Endodermal cell (in vitro differentiated cells): Measurements from ENCODE around the gene RAB25. TPM values are rescaled to one million over a fixed set of nuclear protein-coding genes. Genes with fewer than 3 reads are reported as not detected.
A peak's percentile ranks its signal among the peaks of the same experiment; 100 is the strongest.

Experiments
- DNase-seq: peaks from one replicate; pipeline ENCODE4 v3.0.0-alpha.2; 2017
- H3K27ac ChIP-seq: 2 replicates; pipeline ENCODE4 v1.5.1; 2013; ENCODE audit warnings: mild to moderate bottlenecking, low read depth, low read length, moderate library complexity
- H3K27me3 ChIP-seq: 2 replicates; pipeline ENCODE4 v1.6.1; 2013; ENCODE audit warnings: mild to moderate bottlenecking, low read length, moderate library complexity; ENCODE audit not compliant: insufficient read depth, control insufficient read depth, poor library complexity, severe bottlenecking
- H3K36me3 ChIP-seq: 2 replicates; pipeline ENCODE4 v1.7.0; 2013; ENCODE audit warnings: mild to moderate bottlenecking, low read length, moderate library complexity; ENCODE audit not compliant: control insufficient read depth, insufficient read depth
- H3K4me1 ChIP-seq: one replicate; pipeline ENCODE4 v1.7.0; 2013; ENCODE audit warnings: low read length; ENCODE audit not compliant: control insufficient read depth, insufficient read depth
- H3K4me3 ChIP-seq: 2 replicates; pipeline ENCODE4 v1.5.1; 2013; ENCODE audit warnings: mild to moderate bottlenecking, low read length, moderate library complexity
- H3K9ac ChIP-seq: 2 replicates; pipeline ENCODE4 v1.6.1; 2013; ENCODE audit warnings: mild to moderate bottlenecking, low read length, moderate library complexity; ENCODE audit not compliant: poor library complexity, severe bottlenecking; ENCODE audit errors: extremely low read depth
- H3K9me3 ChIP-seq: 2 replicates; pipeline ENCODE4 v1.6.1; 2013; ENCODE audit warnings: mild to moderate bottlenecking, low read length, moderate library complexity; ENCODE audit not compliant: control insufficient read depth
- H3K27ac Mint-ChIP-seq: 2 replicates; pipeline ENCODE4 v1.8.0; 2020; ENCODE audit warnings: mixed read lengths
- H3K27me3 Mint-ChIP-seq: 2 replicates; pipeline ENCODE4 v1.8.0; 2021; ENCODE audit warnings: mild to moderate bottlenecking, mixed read lengths; ENCODE audit not compliant: insufficient read depth
- H3K36me3 Mint-ChIP-seq: 2 replicates; pipeline ENCODE4 v1.8.0; 2020; ENCODE audit warnings: low read depth, mixed read lengths
- H3K4me1 Mint-ChIP-seq: 2 replicates; pipeline ENCODE4 v1.8.0; 2020; ENCODE audit warnings: mixed read lengths
- H3K4me3 Mint-ChIP-seq: 2 replicates; pipeline ENCODE4 v1.8.0; 2020; ENCODE audit warnings: mild to moderate bottlenecking, moderate library complexity, mixed read lengths
- H3K9me3 Mint-ChIP-seq: 2 replicates; pipeline ENCODE4 v1.8.0; 2020; ENCODE audit warnings: mild to moderate bottlenecking, mixed read lengths
- WGBS, 2 experiments: methylation state at CpG; one replicate each; pipeline versions ENCODE4 v1.1.5 to v1.1.7; 2013; ENCODE audit warnings: missing lambda C conversion rate in 2 of 2, mixed read lengths in 1 of 2; ENCODE audit not compliant: insufficient coverage in 1 of 2, insufficient read length in 1 of 2; 5-methylcytosine and 5-hydroxymethylcytosine counted together
- total RNA-seq, 2 donors: library from RNA; stranded (reverse); fragmentation: NEBNext Ultra II Directional in 1 of 2; extraction: Animal tissue kit (Norgen Biotek cat#: 25700) in 1 of 2; gene quantifications; 2 replicates in 1 of 2; 3 replicates in 1 of 2; pipeline ENCODE4 v1.2.1, GENCODE V29; 2021
- TF ChIP-seq, protein P1 (sequence below): fragments of 200-600 bp; sonication (generic); conservative IDR thresholded peaks from 2 replicates; pipeline ENCODE4 v1.5.0; 2021; ENCODE audit warnings: antibody characterized with exemption, mild to moderate bottlenecking

Gene RAB25
- total RNA-seq, 2 donors from 2014 or later = 82.0 to 84.4 TPM

DNA sequence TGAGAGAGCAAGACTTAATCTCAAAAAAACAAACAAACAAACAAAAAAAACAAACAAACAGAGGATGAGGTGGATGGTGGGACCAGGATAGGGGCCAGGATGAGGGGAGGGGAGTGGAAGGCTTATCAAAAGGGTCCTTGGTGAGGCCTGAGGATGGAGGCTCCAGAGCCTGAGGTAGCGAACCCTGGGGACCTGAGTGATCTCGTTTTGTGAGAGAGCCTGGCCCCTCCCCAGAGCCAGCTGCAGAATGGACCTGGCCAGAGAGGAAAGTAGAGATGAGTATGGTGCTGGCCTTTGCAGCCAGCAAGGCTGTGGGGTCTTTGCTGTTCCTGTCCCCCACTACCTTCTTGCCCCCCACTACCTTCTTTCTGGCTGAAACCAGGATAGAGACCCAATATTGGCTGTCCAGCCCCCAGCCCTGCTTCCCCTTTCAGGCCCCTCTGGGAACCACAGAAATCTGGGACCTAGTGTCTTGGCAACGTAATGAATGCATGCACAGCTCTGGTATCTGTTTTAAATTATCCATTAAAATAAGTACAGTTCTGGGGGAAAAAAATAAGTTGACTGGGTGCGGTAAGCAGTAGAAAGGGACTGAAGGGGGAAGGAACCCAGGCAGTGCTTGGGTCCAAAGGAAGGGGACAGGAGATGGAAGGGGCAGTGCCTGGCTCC, 52.5 kb downstream of the RAB25 start:
- no peak overlapping the region for H3K4me3 ChIP-seq
- H3K36me3 ChIP-seq = peaks cover 17% of the 10 kb centered on the region
- Mint-ChIP-seq H3K36me3 (peaks cover 8% of the 10 kb centered on the region), H3K27me3 (peaks cover 18% of the 10 kb centered on the region), H3K4me3 (no peak overlapping the region), H3K4me1 (peaks cover 31% of the 10 kb centered on the region), H3K27ac (peak overlapping the region; percentile 6), H3K9me3 (no peaks in the 10 kb centered on the region)
- DNase-seq = peak; percentile 63
- H3K27ac ChIP-seq = peak overlapping the region; percentile 36
- H3K9me3 ChIP-seq = no peaks in the 10 kb centered on the region
- 72% methylated on average over 4 of the region's 4 CpGs; no CpG with 5 or more reads in 1 of the 2 experiments for WGBS, 2 experiments
- TF ChIP-seq, protein P1, sequence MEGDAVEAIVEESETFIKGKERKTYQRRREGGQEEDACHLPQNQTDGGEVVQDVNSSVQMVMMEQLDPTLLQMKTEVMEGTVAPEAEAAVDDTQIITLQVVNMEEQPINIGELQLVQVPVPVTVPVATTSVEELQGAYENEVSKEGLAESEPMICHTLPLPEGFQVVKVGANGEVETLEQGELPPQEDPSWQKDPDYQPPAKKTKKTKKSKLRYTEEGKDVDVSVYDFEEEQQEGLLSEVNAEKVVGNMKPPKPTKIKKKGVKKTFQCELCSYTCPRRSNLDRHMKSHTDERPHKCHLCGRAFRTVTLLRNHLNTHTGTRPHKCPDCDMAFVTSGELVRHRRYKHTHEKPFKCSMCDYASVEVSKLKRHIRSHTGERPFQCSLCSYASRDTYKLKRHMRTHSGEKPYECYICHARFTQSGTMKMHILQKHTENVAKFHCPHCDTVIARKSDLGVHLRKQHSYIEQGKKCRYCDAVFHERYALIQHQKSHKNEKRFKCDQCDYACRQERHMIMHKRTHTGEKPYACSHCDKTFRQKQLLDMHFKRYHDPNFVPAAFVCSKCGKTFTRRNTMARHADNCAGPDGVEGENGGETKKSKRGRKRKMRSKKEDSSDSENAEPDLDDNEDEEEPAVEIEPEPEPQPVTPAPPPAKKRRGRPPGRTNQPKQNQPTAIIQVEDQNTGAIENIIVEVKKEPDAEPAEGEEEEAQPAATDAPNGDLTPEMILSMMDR = no peak
- no peaks in the 10 kb centered on the region for H3K27me3 ChIP-seq
- no peak overlapping the region for H3K9ac ChIP-seq
- no peaks in the 10 kb centered on the region for H3K4me1 ChIP-seq

DNA sequence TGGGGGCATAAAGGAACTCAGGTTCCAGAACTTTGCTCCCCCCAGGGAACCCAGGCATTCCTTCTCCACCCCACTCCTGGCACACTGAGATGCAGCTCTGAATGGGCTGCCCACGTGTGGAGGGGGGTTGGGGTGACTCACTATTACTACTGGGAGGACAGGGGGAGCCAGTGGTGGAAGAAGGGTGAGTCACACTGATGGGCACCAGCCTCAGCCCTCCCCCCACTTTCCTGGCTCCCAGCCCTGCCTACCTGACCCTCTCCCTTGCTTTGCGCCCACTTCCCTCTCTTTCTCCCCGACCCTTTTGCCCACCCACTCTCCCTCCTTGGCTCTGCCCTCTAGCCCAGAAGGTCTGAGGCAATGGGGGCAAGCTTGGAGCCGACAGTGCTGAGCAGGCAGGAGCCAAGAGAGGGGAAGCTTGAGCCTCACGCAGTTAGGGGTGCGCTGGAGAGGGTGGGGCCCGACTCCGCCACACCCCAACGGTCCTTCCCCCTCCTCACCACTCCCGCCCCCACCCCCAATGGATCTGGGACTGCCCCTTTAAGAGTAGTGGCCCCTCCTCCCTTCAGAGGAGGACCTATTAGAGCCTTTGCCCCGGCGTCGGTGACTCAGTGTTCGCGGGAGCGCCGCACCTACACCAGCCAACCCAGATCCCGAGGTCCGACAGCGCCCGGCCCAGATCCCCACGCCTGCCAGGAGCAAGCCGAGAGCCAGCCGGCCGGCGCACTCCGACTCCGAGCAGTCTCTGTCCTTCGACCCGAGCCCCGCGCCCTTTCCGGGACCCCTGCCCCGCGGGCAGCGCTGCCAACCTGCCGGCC, 53.4 kb downstream of the RAB25 start, which contains the start of gene LMNA:
Gene LMNA (plus strand): TSS at position 611 of the 818 bp plus-strand sequence. CDS start 208 bp downstream, outside the sequence.
- peak; percentile 95 for DNase-seq
- Mint-ChIP-seq H3K4me1 (peaks cover 34% of the 10 kb centered on the region), H3K9me3 (no peaks in the 10 kb centered on the region), H3K4me3 (peak within 1 kb of the TSS; percentile 74), H3K27ac (peak within 1 kb of the TSS; percentile 74), H3K27me3 (peaks cover 18% of the 10 kb centered on the region), H3K36me3 (peaks cover 8% of the 10 kb centered on the region)
- Histone ChIP-seq H3K27me3 (no peaks in the 10 kb centered on the region), H3K27ac (peak within 1 kb of the TSS; percentile 36), H3K36me3 (peaks cover 19% of the 10 kb centered on the region), H3K4me3 (peak within 1 kb of the TSS; percentile 88), H3K4me1 (no peaks in the 10 kb centered on the region), H3K9ac (peak within 1 kb of the TSS; percentile 79), H3K9me3 (no peaks in the 10 kb centered on the region)
- TF ChIP-seq, protein P1 = no peak
- 5 to 30% methylated on average over 2 to 36 of the region's 37 CpGs for WGBS, 2 experiments

DNA sequence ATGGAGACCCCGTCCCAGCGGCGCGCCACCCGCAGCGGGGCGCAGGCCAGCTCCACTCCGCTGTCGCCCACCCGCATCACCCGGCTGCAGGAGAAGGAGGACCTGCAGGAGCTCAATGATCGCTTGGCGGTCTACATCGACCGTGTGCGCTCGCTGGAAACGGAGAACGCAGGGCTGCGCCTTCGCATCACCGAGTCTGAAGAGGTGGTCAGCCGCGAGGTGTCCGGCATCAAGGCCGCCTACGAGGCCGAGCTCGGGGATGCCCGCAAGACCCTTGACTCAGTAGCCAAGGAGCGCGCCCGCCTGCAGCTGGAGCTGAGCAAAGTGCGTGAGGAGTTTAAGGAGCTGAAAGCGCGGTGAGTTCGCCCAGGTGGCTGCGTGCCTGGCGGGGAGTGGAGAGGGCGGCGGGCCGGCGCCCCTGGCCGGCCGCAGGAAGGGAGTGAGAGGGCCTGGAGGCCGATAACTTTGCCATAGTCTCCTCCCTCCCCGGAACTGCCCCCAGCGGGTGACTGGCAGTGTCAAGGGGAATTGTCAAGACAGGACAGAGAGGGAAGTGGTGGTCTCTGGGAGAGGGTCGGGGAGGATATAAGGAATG, 54.1 kb downstream of the RAB25 start:
- Histone ChIP-seq H3K36me3 (peaks cover 21% of the 10 kb centered on the region), H3K27ac (no peak overlapping the region), H3K4me3 (peak overlapping the region; percentile 88), H3K4me1 (no peaks in the 10 kb centered on the region), H3K9me3 (no peaks in the 10 kb centered on the region), H3K27me3 (no peaks in the 10 kb centered on the region), H3K9ac (peak overlapping the region; percentile 79)
- TF ChIP-seq, protein P1 = no peak
- Mint-ChIP-seq H3K27ac (peak overlapping the region; percentile 74), H3K36me3 (peaks cover 9% of the 10 kb centered on the region), H3K4me1 (peaks cover 34% of the 10 kb centered on the region), H3K9me3 (no peaks in the 10 kb centered on the region), H3K4me3 (peak overlapping the region; percentile 74), H3K27me3 (peaks cover 18% of the 10 kb centered on the region)
- 0 to 2% methylated on average over 14 to 49 of the region's 49 CpGs for WGBS, 2 experiments
- peak; percentile 88 for DNase-seq
